ELR (cell line): ENCODE results near the gene CSNK1E.

Source experiments
- DNase-seq: peaks from one replicate; pipeline ENCODE4 v3.0.0-alpha.2; 2015; ENCODE audit warnings: low read depth

Gene CSNK1E

GRCh38 chr22:38273135-38273826 lies 44.0 kb downstream of the CSNK1E start:
- no peak for DNase-seq

- DNase-seq, result peak; percentile 73
Measured at GRCh38 chr22:38272373-38273134, 44.7 kb downstream of the CSNK1E start, which contains the start of gene TMEM184B. TSS of gene TMEM184B (minus strand) at chr22:38273010. CDS start at chr22:38247961, 25,049 bp downstream.

GRCh38 chr22:38271927-38272372 lies 45.3 kb downstream of the CSNK1E start:
- DNase-seq, result peak; percentile 31

GRCh38 chr22:38271101-38271500 lies 46.1 kb downstream of the CSNK1E start:
- no peak for DNase-seq

GRCh38 chr22:38270091-38270992 lies 46.9 kb downstream of the CSNK1E start:
- no peak for DNase-seq

GRCh38 chr22:38269466-38269865 lies 47.8 kb downstream of the CSNK1E start:
- no peak for DNase-seq

GRCh38 chr22:38267086-38267485 lies 50.1 kb downstream of the CSNK1E start:
- DNase-seq, result no peak

GRCh38 chr22:38266120-38266519 lies 51.1 kb downstream of the CSNK1E start:
- DNase-seq, result no peak

GRCh38 chr22:38264322-38264843 lies 52.9 kb downstream of the CSNK1E start:
- DNase-seq, result no peak

- DNase-seq, result peak; percentile 59
Measured at GRCh38 chr22:38262051-38262795, 55.0 kb downstream of the CSNK1E start.

GRCh38 chr22:38260761-38261681 lies 56.2 kb downstream of the CSNK1E start:
- no peak for DNase-seq

- no peak for DNase-seq
Measured at GRCh38 chr22:38259370-38259769, 57.9 kb downstream of the CSNK1E start.

- no peak for DNase-seq
Measured at GRCh38 chr22:38258895-38259294, 58.3 kb downstream of the CSNK1E start.

- DNase-seq, result peak; percentile 18
Measured at GRCh38 chr22:38257650-38258250, 59.5 kb downstream of the CSNK1E start.

GRCh38 chr22:38257181-38257580 lies 60.1 kb downstream of the CSNK1E start:
- peak; percentile 80 for DNase-seq

GRCh38 chr22:38255697-38256096 lies 61.5 kb downstream of the CSNK1E start:
- no peak for DNase-seq

GRCh38 chr22:38251341-38251692 lies 65.9 kb downstream of the CSNK1E start:
- no peak for DNase-seq

GRCh38 chr22:38250643-38251340 lies 66.4 kb downstream of the CSNK1E start:
- no peak for DNase-seq
